Measurements from ENCODE around the gene MYH13. TPM values are rescaled to one million over a fixed set of nuclear protein-coding genes. Genes with fewer than 3 reads are reported as not detected.

The MYH13 gene
- total RNA-seq, 1 experiment from 2014 or later = not detected

DNA sequence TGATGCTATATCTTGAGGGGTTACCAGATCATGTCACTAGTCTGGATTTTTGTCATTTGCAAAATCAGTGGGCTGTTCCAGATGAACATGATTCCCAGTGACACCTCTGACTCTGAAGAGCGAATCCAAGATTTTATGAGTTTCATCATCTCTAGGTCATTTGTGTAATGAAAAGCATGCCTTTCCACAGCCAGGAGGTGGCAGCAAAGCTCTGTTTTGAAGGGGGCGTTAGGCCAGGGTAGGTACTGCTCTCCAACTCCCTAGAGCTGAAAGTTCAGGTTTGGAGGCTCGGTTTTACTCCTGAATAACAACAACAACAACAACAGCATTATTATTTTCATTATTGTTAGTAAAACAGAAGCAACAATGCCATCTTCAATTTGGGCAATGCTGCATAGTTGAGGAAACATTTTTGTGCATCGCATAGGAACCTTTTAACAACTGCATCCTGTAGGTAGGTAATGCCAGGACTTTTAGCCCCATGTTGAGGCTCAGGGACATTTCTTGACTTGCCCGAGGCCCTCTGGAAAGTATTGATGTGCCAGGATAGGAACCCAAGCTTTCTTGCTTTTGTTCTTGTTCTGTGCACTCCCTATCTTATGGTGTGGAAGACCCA lies 77.0 kb downstream of the MYH13 start:
- Mint-ChIP-seq H3K9me3 (no peaks in the 10 kb centered on the region), H3K4me3 (no peak overlapping the region), H3K27me3 (ENCODE audit: low read depth) (no peaks in the 10 kb centered on the region; the same call in none of the 2 replicates), H3K4me1 (peaks cover 9 to 14% of the 10 kb centered on the region in 2 experiments), H3K36me3 (ENCODE audit: insufficient read depth in 1 of 3, low read depth in 3 of 3) (no peaks in the 10 kb centered on the region), H3K27ac (no peak overlapping the region; a peak in 1 of 7 replicates)
- Histone ChIP-seq H4K8ac (replicated peaks; ENCODE audit: insufficient read length, low read depth, low read length) (no peak overlapping the region), H3K23me2 (ENCODE audit: insufficient read length, low read depth, low read length, poor library complexity, severe bottlenecking) (no peaks in the 10 kb centered on the region), H3K79me1 (ENCODE audit: insufficient read depth, low read depth, low read length, poor library complexity, severe bottlenecking) (no peaks in the 10 kb centered on the region), H3K4ac (ENCODE audit: low read depth, low read length) (no peak overlapping the region), H3K79me2 (ENCODE audit: insufficient read depth, low read length) (no peaks in the 10 kb centered on the region; the same call in 1 of the 2 replicates), H4K5ac (ENCODE audit: insufficient read length, low read depth, low read length) (no peak overlapping the region), H2BK5ac (ENCODE audit: insufficient read length, low read length) (no peak overlapping the region), H2BK15ac (ENCODE audit: low read depth, low read length) (no peak overlapping the region), H2AK5ac (ENCODE audit: insufficient read length, low read length) (no peak overlapping the region), H3K9me3 (ENCODE audit: control insufficient read depth, low read depth, low read length) (no peaks in the 10 kb centered on the region), H3K27me3 (ENCODE audit: insufficient read depth, low read length) (no peaks in the 10 kb centered on the region), H3K4me2 (ENCODE audit: insufficient read depth, insufficient read length, low read length) (no peak overlapping the region), H3K23ac (ENCODE audit: insufficient read length, low read depth, low read length) (no peak overlapping the region), H3K27ac (ENCODE audit: insufficient read length, low read depth, low read length) (no peak overlapping the region), H2BK12ac (ENCODE audit: insufficient read length, low read depth, low read length) (no peak overlapping the region), H3K18ac (ENCODE audit: insufficient read length, low read depth, low read length) (no peak overlapping the region), H3K56ac (ENCODE audit: insufficient read length, low read depth, low read length) (no peak overlapping the region), H4K20me1 (ENCODE audit: control insufficient read depth, insufficient read depth, insufficient read length) (no peaks in the 10 kb centered on the region), H4K91ac (ENCODE audit: insufficient read length, low read depth, low read length) (no peak overlapping the region), H3K4me1 (ENCODE audit: insufficient read depth, low read length) (no peaks in the 10 kb centered on the region; the same call in 1 of the 2 replicates), H2BK20ac (ENCODE audit: low read depth, low read length, poor library complexity, severe bottlenecking) (no peak overlapping the region), H3K14ac (ENCODE audit: insufficient read depth, low read length) (no peak overlapping the region), H2AFZ (ENCODE audit: low read length) (no peak overlapping the region), H3K9ac (ENCODE audit: extremely low read depth, insufficient read length, low read length) (no peak overlapping the region), H2BK120ac (ENCODE audit: low read depth, low read length, poor library complexity, severe bottlenecking) (no peak overlapping the region), H3T11ph (ENCODE audit: low read length) (no peak overlapping the region)
- TF ChIP-seq, protein P1, sequence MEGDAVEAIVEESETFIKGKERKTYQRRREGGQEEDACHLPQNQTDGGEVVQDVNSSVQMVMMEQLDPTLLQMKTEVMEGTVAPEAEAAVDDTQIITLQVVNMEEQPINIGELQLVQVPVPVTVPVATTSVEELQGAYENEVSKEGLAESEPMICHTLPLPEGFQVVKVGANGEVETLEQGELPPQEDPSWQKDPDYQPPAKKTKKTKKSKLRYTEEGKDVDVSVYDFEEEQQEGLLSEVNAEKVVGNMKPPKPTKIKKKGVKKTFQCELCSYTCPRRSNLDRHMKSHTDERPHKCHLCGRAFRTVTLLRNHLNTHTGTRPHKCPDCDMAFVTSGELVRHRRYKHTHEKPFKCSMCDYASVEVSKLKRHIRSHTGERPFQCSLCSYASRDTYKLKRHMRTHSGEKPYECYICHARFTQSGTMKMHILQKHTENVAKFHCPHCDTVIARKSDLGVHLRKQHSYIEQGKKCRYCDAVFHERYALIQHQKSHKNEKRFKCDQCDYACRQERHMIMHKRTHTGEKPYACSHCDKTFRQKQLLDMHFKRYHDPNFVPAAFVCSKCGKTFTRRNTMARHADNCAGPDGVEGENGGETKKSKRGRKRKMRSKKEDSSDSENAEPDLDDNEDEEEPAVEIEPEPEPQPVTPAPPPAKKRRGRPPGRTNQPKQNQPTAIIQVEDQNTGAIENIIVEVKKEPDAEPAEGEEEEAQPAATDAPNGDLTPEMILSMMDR (conservative IDR thresholded peaks at IDR 0.05) = peak; percentile 89
- DNase-seq = peak; percentile 83
- no CpG with 5 or more reads among the region's 5 CpGs for WGBS (ENCODE audit: extremely low coverage, insufficient read length, low lambda C conversion rate)
